Posterior vena cava (tissue), 2 donors: Measurements from ENCODE around the gene MYO16. TPM values are rescaled to one million over a fixed set of nuclear protein-coding genes. Genes with fewer than 3 reads are reported as not detected.

Source experiments
- DNase-seq: peaks from one replicate; pipeline ENCODE4 v3.0.0-alpha.2; 2020; ENCODE audit warnings: low spot score
- intact Hi-C, 2 donors: fragments of 100-400 bp; cut with DNase I; formaldehyde crosslinking; loops; one replicate each; pipeline versions ENCODE4 v1.14.1 to v1.14.2; 2022 to 2023
- total RNA-seq, 2 donors: library from RNA; stranded (reverse); fragmentation: NEBNext Ultra II Directional; extraction: Animal tissue kit (Norgen Biotek cat#: 25700); gene quantifications; one replicate each; pipeline ENCODE4 v1.2.1, GENCODE V29; 2021
- donor health status: DM: yes; HTN: yes; CAD: no.
- donor health status: DM: yes; HTN: yes; CAD: no.

The MYO16 gene
- total RNA-seq, 2 donors from 2014 or later, result 0.09 to 0.43 TPM

DNA sequence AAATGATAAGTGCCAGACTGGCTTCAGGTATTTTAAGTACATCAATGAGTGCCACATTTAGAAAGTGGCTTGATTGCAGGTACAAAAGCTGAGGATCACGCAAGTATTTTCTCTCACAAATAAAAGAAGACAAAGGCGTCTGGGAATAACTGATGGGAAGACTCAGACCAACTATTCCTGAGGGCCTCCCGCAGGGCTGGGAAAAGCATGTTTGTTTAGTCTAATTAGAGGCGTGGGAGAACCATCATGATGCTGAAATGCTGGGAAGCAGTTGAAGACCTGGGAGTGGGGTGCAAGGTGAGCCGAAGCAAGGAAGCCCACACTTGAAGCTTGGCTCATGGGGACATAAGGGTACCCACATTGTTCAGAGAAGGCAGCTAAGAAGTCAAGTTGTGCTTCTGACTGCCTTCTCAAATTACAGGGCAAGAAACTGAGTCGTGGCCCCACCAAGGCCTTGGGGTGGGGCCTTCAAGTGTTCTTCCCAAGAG is 536.0 kb downstream of the MYO16 start:
- no peak for DNase-seq
- intact Hi-C loops, result no loop called here

GRCh38 chr13:109166804-109167203 is 537.4 kb downstream of the MYO16 start:
- DNase-seq, result no peak
- intact Hi-C loops, result no loop called here

DNA sequence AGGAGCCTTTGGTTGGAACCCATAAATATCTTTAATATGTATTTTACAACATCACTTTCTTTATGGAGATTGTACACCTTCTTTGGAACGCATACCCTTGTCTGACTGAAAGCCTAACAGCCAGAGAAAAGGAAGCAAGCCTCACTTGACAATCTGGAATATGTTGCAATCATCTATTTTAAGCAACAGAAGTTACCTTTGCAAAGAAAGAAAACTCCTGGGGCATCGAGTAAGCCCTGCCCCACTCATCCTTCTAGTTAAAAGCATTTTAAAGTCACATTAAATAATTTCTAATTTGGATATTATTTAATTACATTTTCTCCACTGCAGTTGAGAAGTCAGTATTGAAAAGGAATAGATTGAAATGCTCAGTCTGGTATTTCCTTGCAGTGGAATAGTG is 542.7 kb downstream of the MYO16 start:
- intact Hi-C loops, result no loop called here
- no peak for DNase-seq

DNA sequence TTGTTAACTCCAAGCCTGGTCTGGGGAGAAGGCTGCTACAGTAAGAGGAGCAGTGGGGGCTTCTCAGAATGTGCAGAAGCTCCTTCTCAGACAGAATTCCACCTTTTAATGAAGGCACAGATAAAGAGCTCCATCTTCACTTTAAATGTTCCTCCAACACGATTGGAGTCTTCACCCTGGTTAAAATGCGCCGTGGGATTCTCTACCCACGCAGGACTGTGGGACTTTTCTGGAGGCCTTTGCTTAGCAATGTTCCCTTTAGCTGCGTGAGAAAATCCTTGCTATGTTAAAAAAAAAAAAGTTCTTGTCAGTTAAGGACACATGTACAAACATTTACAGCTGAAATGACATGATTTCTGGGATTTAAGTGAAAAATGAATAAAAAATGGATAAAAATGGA is 546.3 kb downstream of the MYO16 start:
- intact Hi-C loops, result no loop called here
- DNase-seq, result no peak

GRCh38 chr13:109180905-109181425 is 551.6 kb downstream of the MYO16 start:
- intact Hi-C loops, result no loop called here

DNA sequence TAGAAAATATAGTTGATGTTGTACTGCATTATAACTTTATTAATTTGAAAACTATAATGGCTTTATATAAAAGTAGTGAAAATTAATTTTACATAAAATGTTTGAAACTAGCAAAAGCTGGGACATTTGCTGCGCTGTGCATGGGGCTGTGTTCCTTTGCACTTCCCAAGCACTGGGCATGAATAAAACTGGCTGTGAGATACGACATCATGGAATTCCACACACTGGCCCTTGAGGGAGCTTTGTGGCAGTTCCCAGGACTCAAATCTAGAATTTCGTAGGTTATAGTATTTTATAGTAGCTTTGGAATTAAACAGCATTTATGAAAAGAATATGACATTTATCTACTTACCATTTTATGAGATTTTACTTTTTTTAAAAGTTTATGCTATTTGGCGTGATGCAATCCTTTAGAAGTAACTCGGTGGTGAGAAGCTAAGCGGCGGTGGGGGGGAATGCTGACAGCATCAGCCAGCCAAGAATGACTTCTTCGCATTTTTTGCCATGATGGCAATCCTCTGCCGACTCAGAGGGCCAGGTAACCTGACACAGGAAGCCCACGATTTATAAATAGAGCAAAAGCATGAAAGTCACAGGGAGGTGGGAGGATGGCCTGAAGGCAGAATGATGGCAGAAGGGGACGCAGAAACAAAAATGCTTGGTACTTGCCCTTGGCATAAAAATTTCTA is 553.5 kb downstream of the MYO16 start:
- no peak for DNase-seq
- intact Hi-C loops, result no loop called here

More at GRCh38 chr13:109180905-109181425, 551.6 kb downstream of the MYO16 start:
- no peak for DNase-seq

DNA sequence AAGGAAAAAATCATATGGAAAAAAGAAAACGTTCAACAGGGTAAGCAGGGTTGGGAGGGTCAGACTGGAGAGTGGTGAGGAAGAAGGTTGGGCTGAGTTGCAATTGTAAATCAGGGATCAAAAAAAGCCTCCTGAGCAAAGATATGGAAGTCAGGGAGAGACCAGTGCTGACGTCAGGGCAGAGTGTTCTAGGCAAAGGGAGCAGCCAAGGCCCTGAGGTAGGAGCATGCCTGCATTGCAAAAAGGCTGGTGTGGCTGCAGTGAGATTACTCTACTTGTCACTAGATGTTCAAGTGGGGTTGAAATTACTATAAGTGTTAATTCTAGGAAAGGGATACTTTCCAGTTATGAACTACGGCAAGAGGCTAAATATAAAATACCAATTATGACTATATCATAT is 562.0 kb downstream of the MYO16 start:
- intact Hi-C loops, result no loop called here
- no peak for DNase-seq

GRCh38 chr13:109192306-109192705 is 562.9 kb downstream of the MYO16 start:
- DNase-seq, result no peak
- intact Hi-C loops, result no loop called here

DNA sequence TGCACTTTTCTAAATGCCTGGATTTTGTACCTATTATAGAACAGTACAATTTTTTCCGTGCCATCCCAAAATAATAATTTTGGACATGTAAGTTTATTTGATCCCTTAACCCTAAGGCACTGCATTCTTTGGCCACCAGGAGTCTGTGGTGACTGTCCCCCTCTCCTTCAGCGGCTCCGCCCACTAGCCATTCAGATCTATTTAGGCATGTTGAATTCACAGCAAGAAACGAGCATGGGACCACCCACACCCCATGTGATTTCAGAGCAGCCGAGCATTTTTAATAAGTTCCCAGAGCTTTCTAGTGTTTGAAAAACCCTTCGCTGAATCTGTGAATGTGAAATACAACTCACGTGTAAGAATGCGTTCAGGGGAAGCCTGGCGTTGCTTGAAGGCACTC is 567.5 kb downstream of the MYO16 start:
- intact Hi-C loops, result no loop called here
- no peak for DNase-seq

DNA sequence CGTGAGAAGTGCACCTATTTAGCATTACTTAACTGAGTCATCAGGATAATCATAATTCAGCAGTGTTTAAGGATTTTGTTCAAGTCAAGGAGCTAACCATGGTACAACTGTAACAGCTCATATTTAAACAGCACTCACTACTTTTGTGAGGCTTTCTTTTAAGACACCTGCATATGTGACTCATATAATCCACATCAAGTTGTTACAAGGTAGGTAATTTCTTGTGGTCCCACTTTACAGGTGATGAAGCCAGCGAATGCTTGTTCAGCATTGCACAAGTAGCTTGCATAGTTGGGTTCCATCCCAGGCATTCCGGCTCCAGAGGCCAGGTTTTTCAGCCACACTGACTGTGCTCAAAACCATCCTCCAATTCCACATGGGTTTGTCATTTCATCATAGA is 569.2 kb downstream of the MYO16 start:
- intact Hi-C loops, result no loop called here
- no peak for DNase-seq

- intact Hi-C loops, result no loop called here
Observed at GRCh38 chr13:109199280-109199679, 569.9 kb downstream of the MYO16 start.

GRCh38 chr13:109200556-109200955 is 571.1 kb downstream of the MYO16 start:
- no peak for DNase-seq
- intact Hi-C loops, result no loop called here

More at GRCh38 chr13:109199280-109199679, 569.9 kb downstream of the MYO16 start:
- DNase-seq, result no peak

- no peak for DNase-seq
- intact Hi-C loops, result no loop called here
Observed at GRCh38 chr13:109203587-109203986, 574.2 kb downstream of the MYO16 start.

DNA sequence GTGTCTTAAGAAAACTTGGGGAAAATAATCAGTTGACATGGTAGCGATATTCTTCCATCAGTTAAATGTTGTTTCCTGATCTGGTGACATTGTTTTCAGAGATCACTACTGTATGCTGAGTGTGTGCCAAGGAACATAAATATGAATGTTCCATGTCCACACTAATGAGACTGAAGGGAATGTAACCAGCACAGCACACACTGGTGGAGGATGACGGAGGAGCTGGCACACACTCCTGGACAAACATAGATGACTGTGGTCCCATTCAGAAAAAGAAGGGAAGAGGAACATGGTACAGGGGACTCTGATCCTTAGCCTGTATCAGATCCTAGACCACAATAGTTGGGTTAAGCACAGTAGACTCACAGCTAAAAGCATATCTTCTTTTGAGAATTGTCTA is 574.8 kb downstream of the MYO16 start:
- no peak for DNase-seq
- intact Hi-C loops, result no loop called here

DNA sequence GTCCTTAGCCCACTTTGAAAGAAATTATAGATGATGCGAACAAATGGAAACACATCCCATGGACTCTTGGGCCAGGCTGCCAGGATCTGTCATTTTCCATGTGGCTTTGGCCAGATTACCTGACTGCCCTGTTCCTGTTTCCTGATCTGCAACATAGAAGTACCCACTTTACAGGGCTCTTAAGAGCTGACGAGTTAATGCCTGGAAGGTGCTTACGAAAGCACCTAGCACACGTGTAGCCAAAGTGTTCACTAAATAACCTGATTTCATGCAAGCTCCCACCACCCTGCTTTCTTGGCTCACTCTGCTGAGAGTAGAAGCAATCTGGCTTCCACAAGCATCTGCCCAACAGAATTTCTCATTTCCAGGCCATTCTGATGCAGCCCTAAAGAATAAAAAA is 575.2 kb downstream of the MYO16 start:
- no peak for DNase-seq
- intact Hi-C loops, result no loop called here

- intact Hi-C loops, result no loop called here
Observed at GRCh38 chr13:109205315-109205714, 575.9 kb downstream of the MYO16 start.

GRCh38 chr13:109206616-109207015 is 577.2 kb downstream of the MYO16 start:
- intact Hi-C loops, result no loop called here
- no peak for DNase-seq

More at GRCh38 chr13:109205315-109205714, 575.9 kb downstream of the MYO16 start:
- DNase-seq, result no peak

GRCh38 chr13:109207622-109208021 is 578.2 kb downstream of the MYO16 start:
- intact Hi-C loops, result no loop called here
- no peak for DNase-seq

DNA sequence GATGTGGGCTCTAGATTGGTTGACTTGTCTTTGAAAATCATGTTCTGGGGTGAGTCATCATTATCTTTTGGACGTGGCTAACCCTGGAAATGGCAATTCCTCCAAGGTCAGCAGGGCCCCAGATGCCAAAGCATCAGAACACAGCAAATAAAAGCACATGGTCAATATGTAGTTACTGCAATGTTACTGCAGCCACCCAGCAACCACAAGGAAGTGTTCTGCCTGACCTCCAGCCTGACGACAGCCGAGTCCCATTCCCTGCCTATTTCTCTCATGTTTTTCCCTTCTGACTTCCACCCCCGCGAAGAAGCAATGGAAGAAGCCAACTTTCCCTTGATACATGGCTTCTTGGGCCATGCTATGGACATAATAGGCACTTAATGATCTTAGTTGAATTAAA is 579.1 kb downstream of the MYO16 start:
- intact Hi-C loops, result no loop called here
- DNase-seq, result no peak

GRCh38 chr13:109209526-109209925 is 580.1 kb downstream of the MYO16 start:
- DNase-seq, result no peak
- intact Hi-C loops, result no loop called here

DNA sequence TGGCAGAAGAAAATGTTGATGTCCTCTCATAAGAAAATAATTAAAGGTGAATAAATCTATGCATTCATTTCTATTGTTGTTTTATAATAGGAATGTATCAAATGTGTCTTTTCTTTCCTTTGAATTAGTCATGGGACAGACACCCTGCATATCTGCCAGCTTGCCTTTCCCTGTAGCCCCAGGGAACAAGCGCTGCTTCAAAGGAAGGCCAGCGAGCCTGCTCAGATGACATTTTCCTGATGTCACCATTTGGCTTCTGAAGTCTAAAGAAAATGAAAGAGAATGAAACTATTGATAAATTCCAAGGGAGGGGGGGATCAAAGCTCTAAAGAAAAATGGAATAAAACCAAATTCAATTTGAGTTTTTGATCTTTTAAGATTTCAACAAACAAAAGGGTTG is 582.2 kb downstream of the MYO16 start:
- intact Hi-C loops, result no loop called here
- no peak for DNase-seq
